PC-9 (cell line): ENCODE measurements around the gene MLEC.

ENCODE experiments used
- EZH2 ChIP-seq: fragments of 200-600 bp; sonication (generic); IDR thresholded peaks from 2 replicates; pipeline ENCODE4 v1.8.0; 2017; ENCODE audit warnings: antibody characterized with exemption, low read depth
- TF ChIP-seq, protein P1 (sequence below): fragments of 200-600 bp; sonication (generic); conservative IDR thresholded peaks from 2 replicates; pipeline ENCODE4 v1.6.1; 2017; ENCODE audit warnings: mixed run types, antibody characterized with exemption, mild to moderate bottlenecking, moderate library complexity

DNA sequence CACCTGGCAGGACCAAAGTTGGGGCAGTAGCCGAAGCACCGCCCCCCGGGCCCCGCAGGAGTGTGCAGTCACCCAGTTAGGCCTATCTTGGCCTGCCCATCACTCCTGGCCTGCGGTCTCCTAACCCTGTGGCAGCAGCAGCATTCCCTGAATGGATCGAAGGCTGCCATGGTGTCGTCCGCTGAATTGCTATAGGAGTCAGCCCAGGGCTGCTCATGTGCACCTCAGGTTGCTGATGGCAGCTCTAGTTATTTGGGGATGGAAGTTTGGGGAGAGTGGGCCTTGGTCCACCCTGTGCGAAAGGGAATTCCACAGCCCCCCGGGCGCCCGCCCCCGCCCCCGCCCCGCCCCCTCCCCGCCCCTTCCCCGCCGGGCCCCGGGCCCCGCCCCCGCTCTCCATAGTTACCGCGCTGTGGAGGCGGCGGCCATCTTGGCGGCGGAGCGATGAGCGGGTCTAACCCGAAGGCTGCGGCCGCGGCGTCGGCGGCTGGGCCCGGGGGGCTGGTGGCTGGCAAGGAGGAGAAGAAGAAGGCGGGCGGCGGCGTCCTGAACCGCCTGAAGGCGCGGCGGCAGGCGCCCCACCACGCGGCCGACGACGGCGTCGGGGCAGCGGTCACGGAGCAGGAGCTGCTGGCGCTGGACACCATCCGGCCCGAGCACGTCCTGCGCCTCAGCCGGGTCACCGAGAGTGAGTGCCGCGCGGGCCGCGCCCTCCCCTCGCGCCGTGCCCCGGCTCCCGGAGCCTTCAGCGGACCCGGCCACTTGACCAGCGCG is 23.3 kb downstream of the MLEC start, which contains the start of gene UNC119B:
- TF ChIP-seq, protein P1, sequence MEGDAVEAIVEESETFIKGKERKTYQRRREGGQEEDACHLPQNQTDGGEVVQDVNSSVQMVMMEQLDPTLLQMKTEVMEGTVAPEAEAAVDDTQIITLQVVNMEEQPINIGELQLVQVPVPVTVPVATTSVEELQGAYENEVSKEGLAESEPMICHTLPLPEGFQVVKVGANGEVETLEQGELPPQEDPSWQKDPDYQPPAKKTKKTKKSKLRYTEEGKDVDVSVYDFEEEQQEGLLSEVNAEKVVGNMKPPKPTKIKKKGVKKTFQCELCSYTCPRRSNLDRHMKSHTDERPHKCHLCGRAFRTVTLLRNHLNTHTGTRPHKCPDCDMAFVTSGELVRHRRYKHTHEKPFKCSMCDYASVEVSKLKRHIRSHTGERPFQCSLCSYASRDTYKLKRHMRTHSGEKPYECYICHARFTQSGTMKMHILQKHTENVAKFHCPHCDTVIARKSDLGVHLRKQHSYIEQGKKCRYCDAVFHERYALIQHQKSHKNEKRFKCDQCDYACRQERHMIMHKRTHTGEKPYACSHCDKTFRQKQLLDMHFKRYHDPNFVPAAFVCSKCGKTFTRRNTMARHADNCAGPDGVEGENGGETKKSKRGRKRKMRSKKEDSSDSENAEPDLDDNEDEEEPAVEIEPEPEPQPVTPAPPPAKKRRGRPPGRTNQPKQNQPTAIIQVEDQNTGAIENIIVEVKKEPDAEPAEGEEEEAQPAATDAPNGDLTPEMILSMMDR, result no peak
- TF ChIP-seq EZH2, result no peak
